Fibroblast of skin of back (primary cell): ENCODE measurements around the gene C3orf38. TPM values are rescaled to one million over a fixed set of nuclear protein-coding genes. Genes with fewer than 3 reads are reported as not detected.
"Not testable (repeated sequence)": the region's sequence is repeated elsewhere in the genome, so short reads cannot be mapped to it uniquely, and the experiment has no call there.

ENCODE experiments used
- DNase-seq: peaks from one replicate; pipeline ENCODE4 v3.0.0-alpha.2; 2013
- polyA plus RNA-seq, 2 experiments: library from polyadenylated mRNA; unstranded; fragments of 120-200 nt; gene quantifications; one replicate each; pipeline ENCODE4 v1.2.1, GENCODE V29; 2013; ENCODE audit not compliant: insufficient read length in 2 of 2

Gene C3orf38
- polyA plus RNA-seq (2013, experiment 1 of 2; ENCODE audit: insufficient read length), result 18.3 TPM
- 15.2 TPM for polyA plus RNA-seq (2013, experiment 2 of 2; ENCODE audit: insufficient read length)

GRCh38 chr3:88149509-88150362, at the start of gene C3orf38:
TSS of gene C3orf38 (plus strand) at chr3:88149959. CDS start at chr3:88150053, 94 bp downstream.
- peak; percentile 95 for DNase-seq

- DNase-seq, result peak; percentile 32
Measured at GRCh38 chr3:88101142-88101541, 48.6 kb upstream of the C3orf38 start.

GRCh38 chr3:88105325-88105724, 44.4 kb upstream of the C3orf38 start:
- DNase-seq, result peak; percentile 85

GRCh38 chr3:88112289-88112688, 37.5 kb upstream of the C3orf38 start:
- DNase-seq, result no peak

GRCh38 chr3:88113311-88114162, 36.2 kb upstream of the C3orf38 start:
- peak; percentile 70 for DNase-seq

GRCh38 chr3:88114878-88115549, 34.7 kb upstream of the C3orf38 start:
- DNase-seq, result no peak

- no peak for DNase-seq
Measured at GRCh38 chr3:88117683-88118082, 32.1 kb upstream of the C3orf38 start.

GRCh38 chr3:88118603-88119002, 31.2 kb upstream of the C3orf38 start:
- DNase-seq, result not testable (repeated sequence)

GRCh38 chr3:88123526-88123925, 26.2 kb upstream of the C3orf38 start:
- no peak for DNase-seq

GRCh38 chr3:88131695-88132094, 18.1 kb upstream of the C3orf38 start:
- DNase-seq, result peak; percentile 13

GRCh38 chr3:88132894-88133293, 16.9 kb upstream of the C3orf38 start:
- DNase-seq, result peak; percentile 35

- DNase-seq, result no peak
Measured at GRCh38 chr3:88133711-88134263, 16.0 kb upstream of the C3orf38 start.

GRCh38 chr3:88137836-88138235, 11.9 kb upstream of the C3orf38 start:
- DNase-seq, result peak; percentile 67

- peak; percentile 86 for DNase-seq
Measured at GRCh38 chr3:88141458-88142083, 8.2 kb upstream of the C3orf38 start.

- peak; percentile 44 for DNase-seq
Measured at GRCh38 chr3:88142094-88142624, 7.6 kb upstream of the C3orf38 start.

GRCh38 chr3:88147261-88147660, 2.5 kb upstream of the C3orf38 start:
- no peak for DNase-seq

GRCh38 chr3:88148651-88149050, 1.1 kb upstream of the C3orf38 start:
- no peak for DNase-seq

- no peak for DNase-seq
Measured at GRCh38 chr3:88149101-88149508, 654 bp upstream of the C3orf38 start.

GRCh38 chr3:88150371-88150770, 612 bp downstream of the C3orf38 start:
- DNase-seq, result no peak

GRCh38 chr3:88150806-88151205, 1.0 kb downstream of the C3orf38 start:
- DNase-seq, result no peak

GRCh38 chr3:88151358-88151757, 1.6 kb downstream of the C3orf38 start:
- DNase-seq, result no peak

- no peak for DNase-seq
Measured at GRCh38 chr3:88152841-88153240, 3.1 kb downstream of the C3orf38 start.
